Neuron (in vitro differentiated cells): Measurements from ENCODE around the gene RTN4.

Source experiments
- H2AFZ ChIP-seq: one replicate; pipeline ENCODE4 v1.6.1; 2013; ENCODE audit warnings: low read depth, mild to moderate bottlenecking, inconsistent platforms, low read length, moderate library complexity
- H3K27me3 ChIP-seq: one replicate; pipeline ENCODE4 v1.6.1; 2013; ENCODE audit warnings: low read length; ENCODE audit not compliant: insufficient read depth
- H3K36me3 ChIP-seq: one replicate; pipeline ENCODE4 v1.6.1; 2013; ENCODE audit warnings: low read length; ENCODE audit not compliant: insufficient read depth
- H3K4me1 ChIP-seq: one replicate; pipeline ENCODE4 v1.6.1; 2013; ENCODE audit warnings: low read length; ENCODE audit not compliant: insufficient read depth
- H3K4me3 ChIP-seq: 2 replicates; pipeline ENCODE4 v1.5.1; 2013; ENCODE audit warnings: mild to moderate bottlenecking, low read length, moderate library complexity
- H3K9me3 ChIP-seq: one replicate; pipeline ENCODE4 v1.6.1; 2013; ENCODE audit warnings: low read length

Gene RTN4

GRCh38 chr2:55025082-55025481, 25.2 kb downstream of the RTN4 start:
- Histone ChIP-seq H3K36me3 (peaks cover 78% of the 10 kb centered on the region), H3K27me3 (no peaks in the 10 kb centered on the region), H2AFZ (no peak overlapping the region), H3K4me3 (no peak overlapping the region), H3K4me1 (peaks cover 5% of the 10 kb centered on the region), H3K9me3 (peaks cover 2% of the 10 kb centered on the region)

GRCh38 chr2:55022476-55022875, 27.8 kb downstream of the RTN4 start:
- no peaks in the 10 kb centered on the region for H3K4me1 ChIP-seq
- H3K27me3 ChIP-seq, result no peaks in the 10 kb centered on the region
- H2AFZ ChIP-seq, result no peak overlapping the region
- peaks cover 3% of the 10 kb centered on the region for H3K9me3 ChIP-seq
- H3K4me3 ChIP-seq, result no peak overlapping the region
- peaks cover 88% of the 10 kb centered on the region for H3K36me3 ChIP-seq

DNA sequence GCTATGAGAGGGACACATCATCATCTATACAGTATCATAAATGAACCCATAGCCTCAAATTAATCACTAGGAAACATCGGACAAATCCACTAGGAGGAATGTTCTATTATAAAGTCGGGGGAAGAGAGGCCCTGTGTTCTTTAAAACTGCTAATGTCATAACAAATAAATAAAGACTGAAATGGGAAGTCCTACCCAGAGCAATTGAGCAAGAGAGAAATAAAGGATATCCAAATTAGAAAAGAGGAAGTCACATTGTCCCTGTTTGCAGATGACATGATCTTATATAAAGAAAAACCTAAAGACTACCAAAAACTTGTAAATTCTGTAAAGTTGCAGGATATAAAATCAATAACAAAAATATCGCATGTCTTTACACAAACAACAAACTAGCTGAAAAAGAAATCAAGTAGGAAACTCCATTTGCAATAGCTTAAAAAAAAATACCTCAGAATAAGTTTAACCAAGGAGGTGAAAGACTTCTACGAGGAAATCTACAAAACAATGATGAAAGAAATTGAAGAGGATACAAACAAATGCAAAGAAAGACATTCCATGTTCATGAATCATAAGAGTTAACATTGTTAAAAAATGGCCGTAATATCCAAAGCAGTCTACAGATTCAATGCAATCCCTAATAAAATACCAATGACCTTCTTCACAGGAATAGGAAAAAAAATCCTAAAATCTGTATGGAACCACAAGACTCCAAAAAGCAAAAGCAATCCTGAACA, 30.6 kb downstream of the RTN4 start:
- no peaks in the 10 kb centered on the region for H3K4me1 ChIP-seq
- H2AFZ ChIP-seq, result no peak overlapping the region
- peaks cover 70% of the 10 kb centered on the region for H3K36me3 ChIP-seq
- peaks cover 9% of the 10 kb centered on the region for H3K9me3 ChIP-seq
- no peak overlapping the region for H3K4me3 ChIP-seq
- no peaks in the 10 kb centered on the region for H3K27me3 ChIP-seq

DNA sequence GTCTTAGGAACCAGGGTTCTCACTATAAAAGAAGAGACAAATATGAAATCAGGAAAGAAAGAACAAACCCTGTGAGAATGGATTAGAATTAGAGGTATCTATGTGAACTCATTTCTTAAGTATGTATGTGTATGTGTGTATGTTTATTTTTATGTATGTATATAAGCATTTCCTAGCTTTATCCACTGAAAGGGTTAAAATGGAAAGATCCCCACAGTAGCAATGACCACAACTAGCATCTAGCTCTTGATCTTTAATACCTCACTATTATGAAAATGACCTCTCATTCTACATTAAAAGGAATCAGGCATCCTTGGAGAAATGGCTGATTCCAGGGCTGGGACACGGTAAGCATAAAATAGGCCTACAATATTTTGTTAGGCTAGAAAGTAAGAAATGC, 31.6 kb downstream of the RTN4 start:
- Histone ChIP-seq H3K27me3 (no peaks in the 10 kb centered on the region), H3K36me3 (peaks cover 62% of the 10 kb centered on the region), H3K9me3 (peaks cover 9% of the 10 kb centered on the region), H3K4me3 (no peak overlapping the region), H3K4me1 (peaks cover 3% of the 10 kb centered on the region), H2AFZ (no peak overlapping the region)

GRCh38 chr2:55017880-55018279, 32.4 kb downstream of the RTN4 start:
- Histone ChIP-seq H3K4me1 (peaks cover 10% of the 10 kb centered on the region), H3K36me3 (peaks cover 61% of the 10 kb centered on the region), H3K27me3 (no peaks in the 10 kb centered on the region), H3K4me3 (no peak overlapping the region), H2AFZ (no peak overlapping the region), H3K9me3 (peaks cover 9% of the 10 kb centered on the region)

- H3K36me3 ChIP-seq, result peaks cover 60% of the 10 kb centered on the region
- no peaks in the 10 kb centered on the region for H3K27me3 ChIP-seq
- no peak overlapping the region for H2AFZ ChIP-seq
- no peak overlapping the region for H3K4me3 ChIP-seq
- peaks cover 9% of the 10 kb centered on the region for H3K9me3 ChIP-seq
- H3K4me1 ChIP-seq, result peaks cover 14% of the 10 kb centered on the region
These were observed 32.8 kb downstream of the RTN4 start for GRCh38 chr2:55017428-55017827.

DNA sequence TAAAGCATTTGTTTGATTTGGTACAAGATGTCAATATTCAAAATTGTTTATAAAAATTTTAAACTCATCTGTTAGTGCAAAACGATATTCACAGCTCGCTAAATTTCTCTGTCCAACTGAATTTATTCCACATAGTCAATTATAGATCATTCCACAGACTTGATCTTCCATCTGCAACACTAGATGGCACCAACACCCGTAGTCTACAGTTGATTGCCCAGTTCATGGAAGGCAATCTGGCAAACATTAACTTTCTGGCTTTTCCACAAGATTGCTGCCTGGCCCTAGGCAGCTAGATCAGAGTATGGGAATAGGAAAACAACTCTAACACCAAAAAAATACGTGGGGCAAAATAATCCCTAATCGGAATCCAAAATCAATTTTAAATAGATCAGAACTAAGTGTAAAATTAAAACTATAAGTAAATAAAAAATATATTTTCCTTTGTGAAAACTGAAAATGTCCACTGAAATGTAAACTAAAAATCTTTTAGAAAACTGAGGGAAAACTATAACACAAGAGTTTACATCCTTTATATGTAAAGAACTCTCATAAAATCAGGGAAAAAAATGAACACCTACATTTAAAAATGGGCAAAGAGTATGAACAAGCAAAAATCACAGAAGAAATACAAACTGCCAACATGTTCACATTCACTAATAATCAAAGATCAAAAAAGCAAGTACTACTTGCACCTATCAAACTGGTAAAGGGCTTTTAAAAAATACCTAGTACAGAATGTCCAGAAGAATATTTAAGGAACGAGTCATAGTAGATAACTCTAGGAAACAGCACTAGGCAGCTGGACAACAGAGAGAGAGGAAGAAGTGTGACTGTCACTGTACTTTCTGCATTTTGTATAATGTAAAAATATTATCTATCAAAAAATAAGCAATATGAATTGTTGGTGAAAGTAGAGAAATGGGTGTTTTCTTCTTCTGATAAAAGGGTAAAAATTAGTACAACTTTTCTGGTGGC, 35.0 kb downstream of the RTN4 start:
- H3K36me3 ChIP-seq, result peaks cover 44% of the 10 kb centered on the region

GRCh38 chr2:55013936-55014335, 36.3 kb downstream of the RTN4 start:
- Histone ChIP-seq H2AFZ (no peak overlapping the region), H3K36me3 (peaks cover 32% of the 10 kb centered on the region), H3K4me3 (no peak overlapping the region), H3K4me1 (peaks cover 23% of the 10 kb centered on the region), H3K27me3 (no peaks in the 10 kb centered on the region), H3K9me3 (peaks cover 7% of the 10 kb centered on the region)

More for the DNA sequence above, 35.0 kb downstream of the RTN4 start:
- peaks cover 16% of the 10 kb centered on the region for H3K4me1 ChIP-seq
- H3K27me3 ChIP-seq, result no peaks in the 10 kb centered on the region
- H3K4me3 ChIP-seq, result no peak overlapping the region
- peaks cover 7% of the 10 kb centered on the region for H3K9me3 ChIP-seq
- no peak overlapping the region for H2AFZ ChIP-seq

DNA sequence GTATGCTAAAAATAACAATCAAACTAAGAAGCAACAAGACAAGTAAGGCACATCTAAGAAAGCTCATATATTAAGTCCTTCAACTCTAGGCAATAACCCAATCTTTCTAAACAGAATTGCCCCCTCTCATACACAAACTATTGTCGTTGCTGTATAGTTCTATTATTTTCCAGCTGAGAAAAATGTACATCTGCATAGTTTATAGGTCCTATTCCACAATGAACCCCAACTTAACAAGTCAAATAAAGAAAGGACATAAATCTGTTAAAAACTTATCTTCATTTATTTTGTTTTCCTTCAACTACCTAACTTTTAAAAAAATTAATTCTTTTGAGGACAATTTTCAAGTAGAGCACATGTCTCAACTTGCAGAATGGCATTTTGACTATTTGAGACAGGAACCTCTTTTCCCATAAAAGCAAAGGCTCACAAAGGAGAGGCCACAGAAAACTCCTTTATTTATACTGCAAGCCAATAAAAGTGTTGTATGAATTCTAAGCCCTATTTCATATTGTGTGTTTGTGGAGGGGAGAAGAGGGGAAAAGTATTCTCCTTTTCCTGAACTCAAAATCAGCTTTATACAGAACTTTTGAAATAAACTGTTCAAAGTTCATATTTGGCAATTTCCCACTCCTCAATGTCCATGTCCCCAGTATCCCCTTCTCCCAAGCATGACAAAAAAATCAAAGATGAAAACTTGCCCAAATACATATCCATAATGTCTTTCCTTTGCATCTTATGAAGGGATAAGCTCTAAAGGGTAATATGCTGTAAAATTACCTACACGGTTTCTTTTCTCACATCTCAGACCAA, 37.4 kb downstream of the RTN4 start:
- Histone ChIP-seq H2AFZ (no peak overlapping the region), H3K36me3 (peaks cover 22% of the 10 kb centered on the region), H3K9me3 (peaks cover 7% of the 10 kb centered on the region), H3K4me1 (peaks cover 23% of the 10 kb centered on the region), H3K27me3 (no peaks in the 10 kb centered on the region), H3K4me3 (no peak overlapping the region)

DNA sequence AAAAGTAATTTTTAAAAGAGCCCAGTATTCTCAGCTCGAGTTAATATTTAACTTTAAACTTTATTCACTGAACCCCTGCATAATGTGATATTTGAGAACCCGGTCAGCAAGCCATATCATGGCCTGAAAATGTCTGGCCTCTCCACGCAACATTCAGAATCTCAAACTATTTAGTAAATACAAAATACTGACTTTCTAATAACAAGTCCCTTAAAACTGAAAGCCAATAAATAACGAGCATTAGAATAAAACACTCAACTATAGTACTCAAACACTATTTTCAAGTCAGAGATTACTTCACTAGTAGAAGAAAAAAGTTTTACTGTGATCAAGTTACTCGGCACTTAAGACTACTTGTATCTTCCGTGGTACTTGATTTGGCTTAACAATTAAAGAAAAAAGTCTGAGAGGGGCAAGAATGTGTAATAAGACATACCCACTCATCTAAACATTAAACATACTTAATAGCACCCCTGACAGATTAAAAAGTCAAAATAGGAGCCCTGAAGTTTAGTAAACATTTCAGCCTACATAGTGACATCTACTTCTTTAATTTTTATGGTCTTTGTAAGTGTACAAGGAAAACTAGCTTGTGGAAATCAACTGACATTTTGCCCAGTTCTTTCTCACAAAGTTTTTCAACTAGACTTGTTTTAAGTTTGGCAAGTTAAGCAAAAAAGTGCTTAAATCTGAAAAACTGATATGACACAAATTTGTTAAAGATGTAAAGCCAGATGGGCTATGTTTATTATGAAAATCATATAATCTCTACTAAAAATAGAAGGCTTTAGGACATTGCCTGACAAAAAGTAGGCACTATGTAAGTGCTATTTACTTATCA, 38.2 kb downstream of the RTN4 start:
- Histone ChIP-seq H3K36me3 (peaks cover 15% of the 10 kb centered on the region), H3K27me3 (no peaks in the 10 kb centered on the region), H3K9me3 (peaks cover 5% of the 10 kb centered on the region), H2AFZ (no peak overlapping the region), H3K4me1 (peaks cover 23% of the 10 kb centered on the region), H3K4me3 (no peak overlapping the region)

DNA sequence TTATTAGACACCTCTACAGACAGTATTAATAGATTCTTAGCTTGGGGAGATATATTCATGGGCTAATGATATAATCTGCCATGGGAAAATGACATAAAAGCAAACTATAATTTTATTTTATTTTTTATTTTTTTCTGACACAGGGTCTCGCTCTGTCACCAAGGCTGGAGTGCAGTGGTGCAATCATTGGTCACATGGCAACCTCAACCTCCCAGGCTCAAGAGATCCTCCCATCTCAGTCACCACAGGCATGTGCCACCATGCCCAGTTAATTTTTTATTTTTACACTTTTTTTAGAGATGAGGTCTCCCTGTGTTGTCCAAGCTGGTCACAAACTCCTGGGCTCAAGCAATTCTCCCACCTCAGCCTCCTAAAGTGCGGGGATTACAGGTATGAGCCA, 39.3 kb downstream of the RTN4 start:
- Histone ChIP-seq H3K4me3 (no peak overlapping the region), H3K36me3 (peaks cover 15% of the 10 kb centered on the region), H3K4me1 (peaks cover 23% of the 10 kb centered on the region)

GRCh38 chr2:55010149-55010591, 40.1 kb downstream of the RTN4 start:
- H3K4me1 ChIP-seq, result peaks cover 23% of the 10 kb centered on the region
- peaks cover 9% of the 10 kb centered on the region for H3K36me3 ChIP-seq
- H3K4me3 ChIP-seq, result no peak overlapping the region
- no peaks in the 10 kb centered on the region for H3K9me3 ChIP-seq
- H3K27me3 ChIP-seq, result no peaks in the 10 kb centered on the region
- no peak overlapping the region for H2AFZ ChIP-seq

More for the DNA sequence above, 39.3 kb downstream of the RTN4 start:
- no peak overlapping the region for H2AFZ ChIP-seq
- peaks cover 4% of the 10 kb centered on the region for H3K9me3 ChIP-seq
- no peaks in the 10 kb centered on the region for H3K27me3 ChIP-seq
